WTC11 (cell line): ENCODE data around the gene DOCK1. TPM values are rescaled to one million over a fixed set of nuclear protein-coding genes. Genes with fewer than 3 reads are reported as not detected.

Source experiments
- ATAC-seq: fragments of 200-7000 bp; cut with Tn5 transposase; 2 replicates; pipeline ENCODE4 v1.10.0; 2021; ENCODE audit warnings: mild to moderate bottlenecking, moderate library complexity
- CTCF ChIA-PET: fragments of 300-600 bp; sonication (Branson Sonifier 250); formaldehyde crosslinking; loops from one replicate; lab custom pipeline; 2021; ENCODE audit warnings: antibody characterized with exemption; lab: Charles Lee
- POLR2A ChIA-PET: fragments of 350-600 bp; sonication (Branson Sonifier 250); formaldehyde crosslinking; loops from one replicate; lab custom pipeline; 2021; ENCODE audit warnings: antibody characterized with exemption; lab: Charles Lee
- DNase-seq: peaks from one replicate; pipeline ENCODE4 v3.0.0; 2021; ENCODE audit warnings: low spot score
- H3K27ac Mint-ChIP-seq: 2 replicates; pipeline ENCODE4 v1.8.0; 2021; ENCODE audit warnings: mixed read lengths
- H3K27me3 Mint-ChIP-seq: 2 replicates; pipeline ENCODE4 v1.8.0; 2021; ENCODE audit warnings: low read depth, mild to moderate bottlenecking, moderate library complexity, mixed read lengths
- H3K36me3 Mint-ChIP-seq: 2 replicates; pipeline ENCODE4 v1.8.0; 2021; ENCODE audit warnings: mixed read lengths
- H3K4me1 Mint-ChIP-seq: 2 replicates; pipeline ENCODE4 v1.8.0; 2022; ENCODE audit warnings: mixed read lengths
- H3K4me3 Mint-ChIP-seq: 2 replicates; pipeline ENCODE4 v1.8.0; 2021; ENCODE audit warnings: mild to moderate bottlenecking, moderate library complexity, mixed read lengths
- H3K9me3 Mint-ChIP-seq: 2 replicates; pipeline ENCODE4 v1.8.0; 2021; ENCODE audit warnings: mixed read lengths
- ATF1 ChIP-seq: sonication (generic); formaldehyde crosslinking; IDR thresholded peaks from 2 replicates; pipeline ENCODE4 v1.8.1; 2023; ENCODE audit warnings: mild to moderate bottlenecking, moderate library complexity, missing genetic modification reagents
- CDX4 ChIP-seq: fragments of 250-450 bp; sonication (Bioruptor Pico); IDR thresholded peaks from 2 replicates; pipeline ENCODE4 v1.9.0; 2021; ENCODE audit warnings: moderate library complexity, mild to moderate bottlenecking, inconsistent platforms, borderline replicate concordance
- CTCF ChIP-seq: fragments of 200-600 bp; IDR thresholded peaks from 2 replicates; pipeline ENCODE4 v1.8.0; 2022; ENCODE audit warnings: antibody characterized with exemption
- ELF4 ChIP-seq: sonication (generic); formaldehyde crosslinking; IDR thresholded peaks from 2 replicates; pipeline ENCODE4 v1.8.1; 2022; ENCODE audit warnings: low read depth, mild to moderate bottlenecking, moderate library complexity, missing genetic modification reagents
- FOXJ3 ChIP-seq: sonication (generic); formaldehyde crosslinking; IDR thresholded peaks from 2 replicates; pipeline ENCODE4 v1.9.0; 2021; ENCODE audit warnings: missing genetic modification reagents, mild to moderate bottlenecking, borderline replicate concordance
- GABPB1 ChIP-seq: sonication (generic); formaldehyde crosslinking; IDR thresholded peaks from 2 replicates; pipeline ENCODE4 v1.8.1; 2023; ENCODE audit warnings: mild to moderate bottlenecking, missing genetic modification reagents
- HMGA2 ChIP-seq: fragments of 250-450 bp; sonication (Bioruptor Pico); IDR thresholded peaks from 2 replicates; pipeline ENCODE4 v1.4.0; 2021; ENCODE audit warnings: mild to moderate bottlenecking, moderate library complexity
- IRF1 ChIP-seq: sonication (generic); formaldehyde crosslinking; IDR thresholded peaks from 2 replicates; pipeline ENCODE4 v1.8.0; 2023; ENCODE audit warnings: missing genetic modification reagents
- MYBL2 ChIP-seq: sonication (generic); formaldehyde crosslinking; IDR thresholded peaks from 2 replicates; pipeline ENCODE4 v1.8.1; 2023; ENCODE audit warnings: mild to moderate bottlenecking, moderate library complexity, missing genetic modification reagents
- NFATC4 ChIP-seq: fragments of 250-450 bp; sonication (Bioruptor Pico); IDR thresholded peaks from 2 replicates; pipeline ENCODE4 v1.9.0; 2021; ENCODE audit warnings: mild to moderate bottlenecking
- NFYB ChIP-seq: sonication (generic); formaldehyde crosslinking; conservative IDR thresholded peaks from 2 replicates; pipeline ENCODE4 v1.8.0; 2022; ENCODE audit warnings: low read depth, missing genetic modification reagents
- PREB ChIP-seq: sonication (generic); formaldehyde crosslinking; IDR thresholded peaks from 2 replicates; pipeline ENCODE4 v1.8.1; 2022; ENCODE audit warnings: mild to moderate bottlenecking, missing genetic modification reagents, moderate library complexity, borderline replicate concordance
- SMAD3 ChIP-seq: sonication (generic); formaldehyde crosslinking; IDR thresholded peaks from 2 replicates; pipeline ENCODE4 v1.8.0; 2022; ENCODE audit warnings: missing genetic modification reagents, mild to moderate bottlenecking, borderline replicate concordance
- SMAD4 ChIP-seq: sonication (generic); formaldehyde crosslinking; IDR thresholded peaks from 2 replicates; pipeline ENCODE4 v1.8.0; 2022; ENCODE audit warnings: mild to moderate bottlenecking, missing genetic modification reagents
- SOX15 ChIP-seq: fragments of 250-450 bp; sonication (Bioruptor Pico); IDR thresholded peaks from 2 replicates; pipeline ENCODE4 v1.9.0; 2021; ENCODE audit warnings: mild to moderate bottlenecking
- TCF7 ChIP-seq: sonication (generic); formaldehyde crosslinking; IDR thresholded peaks from 2 replicates; pipeline ENCODE4 v1.8.0; 2022; ENCODE audit warnings: mild to moderate bottlenecking, low read depth, missing genetic modification reagents, moderate library complexity
- TP53 ChIP-seq: sonication (generic); formaldehyde crosslinking; IDR thresholded peaks from 2 replicates; pipeline ENCODE4 v1.8.1; 2023; ENCODE audit warnings: mild to moderate bottlenecking, missing genetic modification reagents
- ZMAT4 ChIP-seq: fragments of 250-450 bp; sonication (Bioruptor Pico); IDR thresholded peaks from 2 replicates; pipeline ENCODE4 v1.9.0; 2021; ENCODE audit warnings: mild to moderate bottlenecking
- ZNF121 ChIP-seq: sonication (generic); formaldehyde crosslinking; IDR thresholded peaks from 2 replicates; pipeline ENCODE4 v1.8.0; 2023; ENCODE audit warnings: missing genetic modification reagents
- ZNF263 ChIP-seq: sonication (generic); formaldehyde crosslinking; IDR thresholded peaks from 2 replicates; pipeline ENCODE4 v1.8.1; 2022; ENCODE audit warnings: low read depth, mild to moderate bottlenecking, moderate library complexity, missing genetic modification reagents
- ZNF396 ChIP-seq: fragments of 250-450 bp; sonication (Bioruptor Pico); IDR thresholded peaks from 2 replicates; pipeline ENCODE4 v1.8.0; 2021; ENCODE audit warnings: mild to moderate bottlenecking, moderate library complexity, borderline replicate concordance
- total RNA-seq: library from RNA; stranded (reverse); gene quantifications from 3 replicates; pipeline ENCODE4 v1.2.3, GENCODE V29; 2021
- TF ChIP-seq, protein P1 (sequence below): sonication (generic); formaldehyde crosslinking; IDR thresholded peaks from 2 replicates; pipeline ENCODE4 v1.8.0; 2023; ENCODE audit warnings: mild to moderate bottlenecking, missing genetic modification reagents
- TF ChIP-seq, protein P2 (sequence below): sonication (generic); formaldehyde crosslinking; conservative IDR thresholded peaks from 2 replicates; pipeline ENCODE4 v1.8.1; 2022; ENCODE audit warnings: mild to moderate bottlenecking, missing genetic modification reagents
- TF ChIP-seq, protein P3 (sequence below): sonication (generic); formaldehyde crosslinking; IDR thresholded peaks from 2 replicates; pipeline ENCODE4 v1.8.1; 2022; ENCODE audit warnings: low read depth, missing genetic modification reagents, borderline replicate concordance

Gene DOCK1
- total RNA-seq, 1 experiment from 2014 or later = 52.1 TPM

GRCh38 chr10:126929391-126929790, 24.2 kb downstream of the DOCK1 start:
- H3K36me3 Mint-ChIP-seq = peaks cover 35% of the 10 kb centered on the region
- ATAC-seq (no peak), DNase-seq (no peak)
- ChIA-PET POLR2A (no interaction called here), CTCF (interaction anchor here (1.1 kb wide), 1 partner anchor 72 kb away, joined by 3 read pairs; no protein-coding TSS in a partner anchor)
- TF ChIP-seq SOX15 (CRISPR knock-in tag) (no peak), NFYB (CRISPR knock-in tag) (no peak), IRF1 (CRISPR knock-in tag) (no peak), FOXJ3 (CRISPR knock-in tag) (no peak), SMAD4 (no peak), ZNF121 (CRISPR knock-in tag) (no peak), TCF7 (CRISPR knock-in tag) (no peak), NFATC4 (CRISPR knock-in tag) (no peak), ZNF263 (CRISPR knock-in tag) (no peak), TP53 (CRISPR knock-in tag) (no peak), ZMAT4 (CRISPR knock-in tag) (no peak), ATF1 (CRISPR knock-in tag) (no peak), CTCF (no peak), PREB (no peak)
- TF ChIP-seq, protein P1, sequence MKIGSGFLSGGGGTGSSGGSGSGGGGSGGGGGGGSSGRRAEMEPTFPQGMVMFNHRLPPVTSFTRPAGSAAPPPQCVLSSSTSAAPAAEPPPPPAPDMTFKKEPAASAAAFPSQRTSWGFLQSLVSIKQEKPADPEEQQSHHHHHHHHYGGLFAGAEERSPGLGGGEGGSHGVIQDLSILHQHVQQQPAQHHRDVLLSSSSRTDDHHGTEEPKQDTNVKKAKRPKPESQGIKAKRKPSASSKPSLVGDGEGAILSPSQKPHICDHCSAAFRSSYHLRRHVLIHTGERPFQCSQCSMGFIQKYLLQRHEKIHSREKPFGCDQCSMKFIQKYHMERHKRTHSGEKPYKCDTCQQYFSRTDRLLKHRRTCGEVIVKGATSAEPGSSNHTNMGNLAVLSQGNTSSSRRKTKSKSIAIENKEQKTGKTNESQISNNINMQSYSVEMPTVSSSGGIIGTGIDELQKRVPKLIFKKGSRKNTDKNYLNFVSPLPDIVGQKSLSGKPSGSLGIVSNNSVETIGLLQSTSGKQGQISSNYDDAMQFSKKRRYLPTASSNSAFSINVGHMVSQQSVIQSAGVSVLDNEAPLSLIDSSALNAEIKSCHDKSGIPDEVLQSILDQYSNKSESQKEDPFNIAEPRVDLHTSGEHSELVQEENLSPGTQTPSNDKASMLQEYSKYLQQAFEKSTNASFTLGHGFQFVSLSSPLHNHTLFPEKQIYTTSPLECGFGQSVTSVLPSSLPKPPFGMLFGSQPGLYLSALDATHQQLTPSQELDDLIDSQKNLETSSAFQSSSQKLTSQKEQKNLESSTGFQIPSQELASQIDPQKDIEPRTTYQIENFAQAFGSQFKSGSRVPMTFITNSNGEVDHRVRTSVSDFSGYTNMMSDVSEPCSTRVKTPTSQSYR (CRISPR knock-in tag) = no peak
- TF ChIP-seq, protein P2, sequence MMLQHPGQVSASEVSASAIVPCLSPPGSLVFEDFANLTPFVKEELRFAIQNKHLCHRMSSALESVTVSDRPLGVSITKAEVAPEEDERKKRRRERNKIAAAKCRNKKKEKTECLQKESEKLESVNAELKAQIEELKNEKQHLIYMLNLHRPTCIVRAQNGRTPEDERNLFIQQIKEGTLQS (CRISPR knock-in tag) = no peak
- no peak overlapping the region for H3K27ac Mint-ChIP-seq
- no peaks in the 10 kb centered on the region for H3K27me3 Mint-ChIP-seq
- H3K9me3 Mint-ChIP-seq = no peaks in the 10 kb centered on the region
- H3K4me3 Mint-ChIP-seq = no peak overlapping the region
- peaks cover 14% of the 10 kb centered on the region for H3K4me1 Mint-ChIP-seq

- Mint-ChIP-seq H3K4me1 (peaks cover 19% of the 10 kb centered on the region), H3K4me3 (no peak overlapping the region), H3K27me3 (no peaks in the 10 kb centered on the region), H3K36me3 (peaks cover 35% of the 10 kb centered on the region), H3K27ac (peak overlapping the region; percentile 61; the same call in 1 of the 2 replicates), H3K9me3 (no peaks in the 10 kb centered on the region)
- ChIA-PET POLR2A (no interaction called here), CTCF (no interaction called here)
- DNase-seq (no peak), ATAC-seq (no peak)
- TF ChIP-seq ELF4 (CRISPR knock-in tag) (no peak), CDX4 (CRISPR knock-in tag) (no peak), MYBL2 (no peak), HMGA2 (CRISPR knock-in tag) (no peak), ZNF396 (CRISPR knock-in tag) (no peak), GABPB1 (CRISPR knock-in tag) (no peak), ATF1 (CRISPR knock-in tag) (no peak), SMAD3 (CRISPR knock-in tag) (no peak)
- TF ChIP-seq, protein P3, sequence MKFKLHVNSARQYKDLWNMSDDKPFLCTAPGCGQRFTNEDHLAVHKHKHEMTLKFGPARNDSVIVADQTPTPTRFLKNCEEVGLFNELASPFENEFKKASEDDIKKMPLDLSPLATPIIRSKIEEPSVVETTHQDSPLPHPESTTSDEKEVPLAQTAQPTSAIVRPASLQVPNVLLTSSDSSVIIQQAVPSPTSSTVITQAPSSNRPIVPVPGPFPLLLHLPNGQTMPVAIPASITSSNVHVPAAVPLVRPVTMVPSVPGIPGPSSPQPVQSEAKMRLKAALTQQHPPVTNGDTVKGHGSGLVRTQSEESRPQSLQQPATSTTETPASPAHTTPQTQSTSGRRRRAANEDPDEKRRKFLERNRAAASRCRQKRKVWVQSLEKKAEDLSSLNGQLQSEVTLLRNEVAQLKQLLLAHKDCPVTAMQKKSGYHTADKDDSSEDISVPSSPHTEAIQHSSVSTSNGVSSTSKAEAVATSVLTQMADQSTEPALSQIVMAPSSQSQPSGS (CRISPR knock-in tag) = no peak
These were observed 25.1 kb downstream of the DOCK1 start for GRCh38 chr10:126930131-126930882.
